NCI-H146 treated with DMSO at 0.1 percent for 48 hours (cell line): ENCODE results near the gene KRT39.
"Not testable (repeated sequence)": the region's sequence is repeated elsewhere in the genome, so short reads cannot be mapped to it uniquely, and the experiment has no call there.

ENCODE experiments used
- DNase-seq: peaks from one replicate; lab custom pipeline; 2025; ENCODE audit not compliant: unreplicated experiment; lab: John Stamatoyannopoulos, UW

KRT39 gene

GRCh38 chr17:40966848-40967247 is at the start of gene KRT39:
KRT39 (minus strand) TSS chr17:40966948; CDS start chr17:40966856, 92 bp downstream.
- DNase-seq, result no peak

- DNase-seq, result no peak
These were observed 48.7 kb upstream of the KRT39 start for GRCh38 chr17:41015454-41015853.

GRCh38 chr17:41013606-41014005 is 46.9 kb upstream of the KRT39 start:
- DNase-seq, result no peak

GRCh38 chr17:41013181-41013580 is 46.4 kb upstream of the KRT39 start:
- DNase-seq, result no peak

GRCh38 chr17:41012326-41013120 is 45.8 kb upstream of the KRT39 start:
- no peak for DNase-seq

GRCh38 chr17:41010441-41010840 is 43.7 kb upstream of the KRT39 start:
- no peak for DNase-seq

- DNase-seq, result no peak
These were observed 43.2 kb upstream of the KRT39 start for GRCh38 chr17:41009936-41010335.

- peak; percentile 21 for DNase-seq
These were observed 42.6 kb upstream of the KRT39 start for GRCh38 chr17:41009301-41009760.

- peak; percentile 40 for DNase-seq
These were observed 42.1 kb upstream of the KRT39 start, which contains the start of gene KRTAP3-1 for GRCh38 chr17:41008811-41009210. KRTAP3-1 (minus strand) TSS chr17:41009128; CDS start chr17:41009074, 54 bp downstream.

- no peak for DNase-seq
These were observed 37.6 kb upstream of the KRT39 start for GRCh38 chr17:41004397-41004796.

- no peak for DNase-seq
These were observed 37.2 kb upstream of the KRT39 start for GRCh38 chr17:41003926-41004325.

- no peak for DNase-seq
These were observed 36.1 kb upstream of the KRT39 start for GRCh38 chr17:41002814-41003213.

GRCh38 chr17:41001795-41002194 is 35.0 kb upstream of the KRT39 start:
- DNase-seq, result no peak

- DNase-seq, result not testable (repeated sequence)
These were observed 32.8 kb upstream of the KRT39 start, which contains the start of gene KRTAP3-2 for GRCh38 chr17:40999563-40999962. KRTAP3-2 (minus strand) TSS chr17:40999906; CDS start chr17:40999853, 53 bp downstream.

GRCh38 chr17:40997361-40997760 is 30.6 kb upstream of the KRT39 start:
- DNase-seq, result no peak

- DNase-seq, result no peak
These were observed 30.1 kb upstream of the KRT39 start for GRCh38 chr17:40996829-40997228.

GRCh38 chr17:40995116-40995515 is 28.4 kb upstream of the KRT39 start:
- DNase-seq, result no peak

- DNase-seq, result peak; percentile 15
These were observed 27.1 kb upstream of the KRT39 start, which contains the start of gene KRTAP3-3 for GRCh38 chr17:40993839-40994238. KRTAP3-3 (minus strand) TSS chr17:40994164; CDS start chr17:40994097, 67 bp downstream.

GRCh38 chr17:40993084-40993483 is 26.3 kb upstream of the KRT39 start:
- no peak for DNase-seq

GRCh38 chr17:40992666-40993065 is 25.9 kb upstream of the KRT39 start:
- no peak for DNase-seq

- DNase-seq, result no peak
These were observed 20.2 kb upstream of the KRT39 start for GRCh38 chr17:40986920-40987319.

GRCh38 chr17:40984226-40984625 is 17.5 kb upstream of the KRT39 start, which contains the start of gene KRT40:
KRT40 (minus strand) TSS chr17:40984326; CDS start chr17:40984273, 53 bp downstream.
- DNase-seq, result no peak
